ENCODE data around the gene PAPPA2.

DNA sequence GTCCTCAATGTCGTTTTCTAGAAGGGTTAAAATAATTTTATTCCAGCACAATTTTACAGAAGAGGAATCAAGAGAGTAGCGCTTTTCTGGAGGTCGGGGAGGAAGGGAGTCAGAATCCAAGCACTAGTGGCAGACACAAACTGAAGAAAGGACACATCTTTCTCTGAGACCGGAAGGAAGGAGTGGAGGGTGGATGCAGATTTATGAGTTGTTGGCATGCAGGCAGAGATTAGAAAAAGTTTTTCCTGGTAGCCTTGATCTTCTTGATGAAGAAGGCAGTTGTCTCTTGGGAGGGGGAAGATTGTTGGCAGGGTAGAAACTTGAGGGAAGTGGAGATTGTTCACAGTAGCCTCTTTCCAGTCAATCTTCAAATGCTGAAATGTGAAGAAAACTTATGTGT, 149.8 kb downstream of the PAPPA2 start:
- TF ChIP-seq ZNF660 (tag by site-specific recombination; IDR thresholded peaks at IDR 0.05) (no peak), SCRT1 (tag by site-specific recombination; IDR thresholded peaks at IDR 0.05; ENCODE audit: borderline replicate concordance) (no peak), ZNF391 (tag by site-specific recombination; IDR thresholded peaks at IDR 0.05; ENCODE audit: borderline replicate concordance, low read depth) (no peak), RBAK (tag by site-specific recombination; IDR thresholded peaks at IDR 0.05) (no peak)
- TF ChIP-seq, protein P1, sequence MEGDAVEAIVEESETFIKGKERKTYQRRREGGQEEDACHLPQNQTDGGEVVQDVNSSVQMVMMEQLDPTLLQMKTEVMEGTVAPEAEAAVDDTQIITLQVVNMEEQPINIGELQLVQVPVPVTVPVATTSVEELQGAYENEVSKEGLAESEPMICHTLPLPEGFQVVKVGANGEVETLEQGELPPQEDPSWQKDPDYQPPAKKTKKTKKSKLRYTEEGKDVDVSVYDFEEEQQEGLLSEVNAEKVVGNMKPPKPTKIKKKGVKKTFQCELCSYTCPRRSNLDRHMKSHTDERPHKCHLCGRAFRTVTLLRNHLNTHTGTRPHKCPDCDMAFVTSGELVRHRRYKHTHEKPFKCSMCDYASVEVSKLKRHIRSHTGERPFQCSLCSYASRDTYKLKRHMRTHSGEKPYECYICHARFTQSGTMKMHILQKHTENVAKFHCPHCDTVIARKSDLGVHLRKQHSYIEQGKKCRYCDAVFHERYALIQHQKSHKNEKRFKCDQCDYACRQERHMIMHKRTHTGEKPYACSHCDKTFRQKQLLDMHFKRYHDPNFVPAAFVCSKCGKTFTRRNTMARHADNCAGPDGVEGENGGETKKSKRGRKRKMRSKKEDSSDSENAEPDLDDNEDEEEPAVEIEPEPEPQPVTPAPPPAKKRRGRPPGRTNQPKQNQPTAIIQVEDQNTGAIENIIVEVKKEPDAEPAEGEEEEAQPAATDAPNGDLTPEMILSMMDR (tag by site-specific recombination; IDR thresholded peaks at IDR 0.05) = no peak
